Stimulated activated CD4-positive, alpha-beta T cell treated with anti-CD3 and anti-CD28 coated beads, Interleukin-1b, Interleukin-23, amount 100 ng/mL, for 48 hours (primary cell): ENCODE measurements around the gene CGREF1.
"Not testable (repeated sequence)": the region's sequence is repeated elsewhere in the genome, so short reads cannot be mapped to it uniquely, and the experiment has no call there.

Experiments used
- DNase-seq: peaks from one replicate; pipeline ENCODE4 v3.0.0-alpha.2; 2020

Gene CGREF1

DNA sequence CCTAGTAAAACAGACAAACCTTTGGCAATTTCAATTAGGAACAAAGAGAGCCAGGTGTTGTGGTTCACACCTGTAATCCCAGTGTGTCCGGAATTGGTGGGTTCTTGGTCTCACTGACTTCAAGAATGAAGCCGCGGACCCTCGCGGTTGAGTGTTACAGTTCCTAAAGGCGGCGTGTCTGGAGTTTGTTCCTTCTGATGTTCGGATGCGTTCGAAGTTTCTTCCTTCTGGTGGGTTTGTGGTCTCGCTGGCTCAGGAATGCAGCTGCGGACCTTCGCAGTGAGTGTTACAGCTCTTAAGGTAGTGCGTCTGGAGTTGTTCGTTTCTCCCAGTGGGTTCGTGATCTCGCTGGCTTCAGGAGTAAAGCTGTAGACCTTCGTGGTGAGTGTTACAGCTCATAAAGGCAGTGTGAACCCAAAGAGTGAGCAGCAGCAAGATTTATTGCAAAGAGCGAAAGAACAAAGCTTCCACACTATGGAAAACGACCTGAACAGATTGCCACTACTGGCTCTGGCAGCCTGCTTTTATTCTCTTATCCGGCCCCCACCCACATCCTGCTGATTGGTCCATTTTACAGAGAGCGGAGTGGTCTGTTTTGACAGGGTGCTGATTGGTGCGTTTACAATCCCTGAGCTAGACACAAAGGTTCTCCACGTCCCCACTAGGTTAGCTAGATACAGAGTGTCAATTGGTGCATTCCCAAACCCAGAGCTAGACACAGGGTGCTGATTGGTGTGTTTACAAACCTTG is 8.2 kb downstream of the CGREF1 start:
- DNase-seq = not testable (repeated sequence)

DNA sequence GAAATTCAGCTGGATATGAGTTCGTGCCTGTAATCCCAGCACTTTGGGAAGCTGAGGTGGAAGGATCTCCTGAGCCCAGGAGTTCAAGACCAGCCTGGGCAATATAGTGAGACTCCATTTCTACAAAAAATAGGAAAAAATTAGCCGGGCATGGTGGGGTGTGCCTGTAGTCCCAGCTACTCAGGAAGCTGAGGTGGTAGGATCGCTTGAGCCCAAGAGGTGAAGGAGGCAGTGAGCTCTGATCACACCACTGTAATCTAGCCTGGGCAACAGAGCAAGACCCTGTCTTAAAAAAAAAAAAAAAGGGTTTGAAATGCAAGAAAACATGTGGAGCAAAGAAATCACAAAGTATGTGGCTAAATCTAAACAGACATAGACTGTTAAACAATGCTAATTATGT is 9.8 kb downstream of the CGREF1 start:
- DNase-seq = no peak

DNA sequence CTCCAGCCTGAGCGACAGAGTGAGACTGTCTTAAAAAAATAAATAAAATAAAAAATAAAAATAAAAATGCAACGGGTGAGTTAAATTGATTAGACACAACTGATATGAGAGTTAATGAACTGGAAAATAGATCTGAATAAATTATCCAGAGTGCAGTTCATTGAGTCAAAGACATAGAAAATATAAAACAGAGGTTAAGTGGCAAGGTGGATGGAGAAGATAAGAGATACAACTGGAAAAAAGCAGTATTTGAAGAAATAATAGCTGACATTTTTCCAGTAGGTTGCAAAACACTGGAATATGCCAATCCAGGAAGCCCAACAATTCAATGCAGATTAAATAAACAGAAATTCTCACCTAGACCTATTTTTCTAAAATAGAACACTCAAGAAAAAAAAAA is 10.7 kb downstream of the CGREF1 start:
- DNase-seq = no peak

DNA sequence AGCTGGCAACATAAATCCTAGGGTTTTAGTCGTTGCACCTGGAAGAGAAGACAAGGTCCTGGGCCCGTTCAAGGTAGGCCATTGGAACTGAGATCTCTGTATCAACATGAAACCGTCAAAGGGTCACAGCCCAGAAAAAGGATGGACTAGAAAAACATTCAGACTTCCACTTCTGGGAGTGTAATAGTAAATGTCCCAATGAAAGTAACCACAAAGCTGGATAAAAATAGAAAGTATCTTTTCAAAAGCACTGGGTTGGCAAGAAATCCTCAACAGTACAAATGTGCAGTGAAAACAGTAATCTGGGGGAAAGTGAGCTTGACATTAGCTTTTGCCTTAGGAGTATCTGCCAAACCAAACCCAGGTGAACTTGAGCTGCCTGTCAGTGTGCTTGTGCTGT is 12.9 kb downstream of the CGREF1 start:
- DNase-seq = no peak

DNA sequence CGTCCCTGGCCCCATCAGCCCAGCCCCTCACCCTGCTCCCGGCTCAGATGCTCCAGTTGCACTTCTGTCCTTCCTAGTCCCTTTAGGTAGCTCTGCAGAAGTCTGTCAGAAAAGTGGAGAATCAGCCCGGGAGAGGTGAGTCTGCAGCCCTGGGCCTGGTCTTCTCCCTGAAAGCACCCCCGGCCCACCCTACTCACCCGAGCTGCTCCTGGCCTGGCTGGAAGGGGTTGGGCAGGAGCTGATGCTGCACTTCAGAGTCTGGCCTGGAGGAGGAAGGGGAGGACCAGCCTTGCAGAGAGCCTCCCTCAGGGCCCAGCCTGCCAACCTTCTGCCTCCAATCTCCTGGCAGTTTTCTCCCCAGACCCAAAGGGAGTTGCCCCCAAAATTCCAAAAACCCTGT is 16.6 kb downstream of the CGREF1 start:
- no peak for DNase-seq

DNA sequence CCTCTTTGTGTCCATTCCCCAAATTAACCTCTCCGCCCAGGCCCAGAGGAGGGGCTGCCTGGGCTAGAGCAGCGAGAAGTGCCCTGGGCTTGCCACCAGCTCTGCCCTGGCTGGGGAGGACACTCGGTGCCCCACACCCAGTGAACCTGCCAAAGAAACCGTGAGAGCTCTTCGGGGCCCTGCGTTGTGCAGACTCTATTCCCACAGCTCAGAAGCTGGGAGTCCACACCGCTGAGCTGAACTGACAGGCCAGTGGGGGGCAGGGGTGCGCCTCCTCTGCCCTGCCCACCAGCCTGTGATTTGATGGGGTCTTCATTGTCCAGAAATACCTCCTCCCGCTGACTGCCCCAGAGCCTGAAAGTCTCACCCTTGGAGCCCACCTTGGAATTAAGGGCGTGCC is 18.9 kb downstream of the CGREF1 start:
- no peak for DNase-seq

DNA sequence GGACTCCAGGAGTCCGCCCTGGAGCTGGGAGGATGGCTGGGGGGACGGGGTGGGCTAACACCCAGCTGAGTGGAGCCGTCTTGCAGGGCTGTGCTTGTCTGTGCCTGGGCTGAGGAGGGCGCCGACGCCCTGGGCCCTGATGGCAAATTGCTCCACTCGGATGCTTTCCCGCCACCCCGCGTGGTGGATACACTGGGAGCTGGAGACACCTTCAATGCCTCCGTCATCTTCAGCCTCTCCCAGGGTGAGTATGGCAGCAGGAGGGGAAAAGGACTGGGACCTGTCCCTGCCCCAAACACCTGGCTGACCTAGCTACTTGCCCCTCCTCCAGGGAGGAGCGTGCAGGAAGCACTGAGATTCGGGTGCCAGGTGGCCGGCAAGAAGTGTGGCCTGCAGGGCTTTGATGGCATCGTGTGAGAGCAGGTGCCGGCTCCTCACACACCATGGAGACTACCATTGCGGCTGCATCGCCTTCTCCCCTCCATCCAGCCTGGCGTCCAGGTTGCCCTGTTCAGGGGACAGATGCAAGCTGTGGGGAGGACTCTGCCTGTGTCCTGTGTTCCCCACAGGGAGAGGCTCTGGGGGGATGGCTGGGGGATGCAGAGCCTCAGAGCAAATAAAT is 19.5 kb downstream of the CGREF1 start:
- DNase-seq = no peak

DNA sequence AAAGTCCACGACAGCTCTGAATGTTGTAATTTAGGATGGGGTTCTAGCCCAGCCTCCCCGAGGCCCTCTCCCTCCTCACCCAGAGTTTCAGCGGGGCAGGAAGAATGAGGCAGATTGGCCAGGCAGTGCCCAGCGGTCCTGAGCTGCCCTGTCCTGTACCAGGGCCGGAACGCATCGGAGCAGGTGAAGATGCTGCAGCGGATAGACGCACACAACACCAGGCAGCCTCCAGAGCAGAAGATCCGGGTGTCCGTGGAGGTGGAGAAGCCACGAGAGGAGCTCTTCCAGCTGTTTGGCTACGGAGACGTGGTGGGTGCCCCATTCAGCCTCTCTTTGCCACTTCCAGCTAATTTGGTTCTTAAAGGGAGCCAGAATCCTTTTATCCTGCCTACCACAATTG is 21.6 kb downstream of the CGREF1 start:
- DNase-seq = no peak

DNA sequence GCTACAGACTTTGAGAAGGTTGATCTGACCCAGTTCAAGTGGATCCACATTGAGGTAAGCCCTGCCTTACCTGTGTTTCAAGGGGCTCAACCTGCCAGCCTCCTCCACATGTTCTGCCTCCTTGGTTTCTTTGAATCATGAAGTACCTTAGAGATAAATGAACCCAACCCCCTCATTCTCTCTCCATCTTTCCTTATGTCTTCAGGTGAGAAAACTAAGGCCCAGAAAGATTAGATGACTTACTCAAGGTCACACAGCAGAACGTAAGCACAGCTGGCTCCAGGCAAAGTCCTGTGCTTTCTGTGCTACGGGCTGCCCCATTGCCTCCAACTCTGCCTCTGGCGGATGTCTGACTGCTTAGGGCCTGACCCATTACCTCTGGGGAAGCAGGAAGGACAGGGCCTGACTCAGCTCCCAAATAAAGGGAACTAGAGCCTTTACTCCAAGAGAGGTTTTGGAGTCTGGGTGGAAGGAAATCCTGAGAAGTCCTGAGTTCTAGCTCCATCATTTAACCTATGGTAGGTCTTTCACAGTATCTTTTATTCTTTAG is 22.1 kb downstream of the CGREF1 start:
- no peak for DNase-seq

DNA sequence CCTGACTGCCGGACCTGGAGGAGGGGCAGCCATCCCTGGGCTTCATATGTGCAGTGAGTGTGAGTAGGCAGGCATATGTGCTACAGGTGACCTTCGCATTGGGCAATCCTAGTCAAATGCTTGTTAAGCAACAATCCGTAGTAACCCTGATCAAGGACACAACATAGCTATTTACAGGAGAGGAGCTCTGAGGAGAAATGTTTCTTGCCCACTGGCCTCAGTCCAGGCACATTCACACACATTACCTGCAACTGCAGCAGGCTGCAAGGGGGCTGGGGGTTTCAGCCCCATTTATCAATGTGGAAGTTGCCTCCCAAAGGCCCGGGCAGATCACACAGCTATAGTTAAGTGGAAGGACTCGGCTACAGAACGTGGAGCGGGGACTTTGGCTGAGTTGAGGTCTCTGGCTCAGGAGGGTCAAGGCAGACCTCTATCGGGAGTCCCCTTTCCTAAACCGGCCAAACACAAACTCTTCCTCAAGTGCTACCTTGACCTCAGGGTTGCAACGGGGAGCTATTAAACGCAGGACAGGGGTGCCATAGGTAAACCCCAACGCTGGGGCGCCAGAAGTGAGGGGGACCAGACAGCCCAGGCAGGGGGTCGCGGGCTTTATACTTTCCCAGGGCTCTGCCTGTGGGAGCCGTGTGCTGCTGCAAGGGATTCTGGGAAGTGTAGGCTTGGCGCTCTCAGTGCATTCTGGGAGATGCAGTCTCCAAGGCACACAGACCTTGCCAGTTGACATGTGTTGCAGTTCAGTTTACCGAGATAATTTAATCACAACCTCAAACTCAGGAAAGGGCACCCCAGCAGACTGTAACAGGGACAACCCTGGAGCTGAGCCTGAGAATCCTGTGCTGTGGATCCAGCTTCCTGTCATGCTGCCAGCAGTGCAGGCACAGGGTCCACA is 22.9 kb downstream of the CGREF1 start:
- DNase-seq = peak; percentile 36

DNA sequence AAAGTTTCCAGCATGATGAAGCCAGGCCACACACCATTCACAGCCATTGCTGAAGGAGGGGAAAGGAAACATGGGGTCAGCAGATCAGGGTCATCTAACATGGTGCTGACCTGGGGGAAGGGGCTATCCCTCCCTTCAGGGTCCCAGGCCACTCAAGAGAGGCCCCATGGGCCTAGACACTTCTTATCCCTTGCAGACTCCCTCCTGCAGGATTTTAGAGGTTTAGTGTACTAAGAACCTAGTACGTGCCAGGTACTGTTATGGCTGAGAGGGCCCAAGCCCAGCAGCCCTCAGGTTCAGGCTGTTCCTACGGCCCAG is 23.5 kb downstream of the CGREF1 start:
- DNase-seq = no peak

DNA sequence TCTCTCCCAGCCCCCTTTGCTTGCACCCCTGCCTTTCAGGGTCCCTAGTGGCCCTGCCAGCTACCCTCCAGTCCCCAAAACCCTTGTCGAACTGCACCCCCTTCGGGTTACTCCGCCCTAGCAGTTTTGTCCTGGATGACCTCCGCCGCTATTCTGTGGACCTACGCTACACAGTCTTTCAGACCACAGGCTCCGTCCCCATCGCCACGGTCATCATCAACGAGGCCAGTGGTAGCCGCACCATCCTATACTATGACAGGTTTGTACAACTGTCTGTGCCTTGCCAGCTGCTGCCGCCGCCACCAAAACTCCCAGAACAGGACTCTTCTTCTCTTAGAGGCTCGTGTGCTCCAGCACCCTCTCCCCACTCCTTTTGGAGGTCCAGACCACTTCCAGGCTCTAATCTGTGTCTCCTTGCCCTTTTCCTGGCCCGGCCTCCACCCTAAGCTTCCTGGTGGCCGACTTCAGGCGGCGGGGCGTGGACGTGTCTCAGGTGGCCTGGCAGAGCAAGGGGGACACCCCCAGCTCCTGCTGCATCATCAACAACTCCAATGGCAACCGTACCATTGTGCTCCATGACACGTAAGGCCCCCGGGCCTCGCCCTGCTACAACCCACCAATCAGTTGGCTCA is 24.5 kb downstream of the CGREF1 start:
- DNase-seq = no peak

DNA sequence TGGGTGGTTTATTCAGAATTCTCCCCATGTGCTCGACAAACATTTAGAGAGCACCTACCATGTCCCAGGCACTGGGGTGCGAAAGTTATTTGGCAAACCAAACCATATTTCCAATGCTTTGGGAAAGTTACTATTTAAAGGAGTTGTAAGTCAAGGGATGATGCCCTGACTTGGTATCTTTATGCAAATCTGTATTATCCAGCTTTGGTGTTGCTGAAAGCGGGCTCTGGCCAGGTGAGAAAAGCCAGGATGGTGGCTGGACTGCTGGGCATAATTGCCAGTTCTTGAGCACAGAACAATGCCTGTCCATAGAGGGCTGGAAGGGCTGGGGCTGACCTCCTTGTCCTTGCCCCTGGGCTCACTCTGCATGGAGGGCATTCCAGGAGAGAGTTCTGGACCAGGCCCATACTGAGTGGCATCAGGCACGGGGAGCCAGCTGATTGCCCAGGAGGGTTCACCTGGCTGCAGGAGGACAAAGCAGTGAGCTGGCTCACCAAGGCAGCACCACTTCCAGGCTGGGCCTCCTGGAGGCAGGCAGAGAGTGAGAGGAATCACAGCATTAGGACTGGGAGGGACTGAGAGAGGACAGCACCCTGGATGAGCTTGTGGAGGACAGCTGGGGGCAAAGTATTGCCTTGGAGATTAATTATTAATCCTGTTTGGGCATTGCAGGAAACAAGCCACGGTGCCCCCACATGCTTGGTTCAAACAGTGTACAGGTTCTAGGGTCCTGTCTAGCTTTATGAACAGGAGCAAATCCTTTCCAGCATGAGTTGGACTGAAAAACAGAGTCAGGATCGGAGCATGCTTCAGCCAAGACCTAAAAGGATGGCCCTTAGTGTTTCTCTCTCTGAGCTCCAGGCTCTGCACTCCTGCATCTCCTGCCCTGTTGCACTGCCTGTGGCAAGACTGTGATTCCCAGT is 25.2 kb downstream of the CGREF1 start:
- DNase-seq = no peak

DNA sequence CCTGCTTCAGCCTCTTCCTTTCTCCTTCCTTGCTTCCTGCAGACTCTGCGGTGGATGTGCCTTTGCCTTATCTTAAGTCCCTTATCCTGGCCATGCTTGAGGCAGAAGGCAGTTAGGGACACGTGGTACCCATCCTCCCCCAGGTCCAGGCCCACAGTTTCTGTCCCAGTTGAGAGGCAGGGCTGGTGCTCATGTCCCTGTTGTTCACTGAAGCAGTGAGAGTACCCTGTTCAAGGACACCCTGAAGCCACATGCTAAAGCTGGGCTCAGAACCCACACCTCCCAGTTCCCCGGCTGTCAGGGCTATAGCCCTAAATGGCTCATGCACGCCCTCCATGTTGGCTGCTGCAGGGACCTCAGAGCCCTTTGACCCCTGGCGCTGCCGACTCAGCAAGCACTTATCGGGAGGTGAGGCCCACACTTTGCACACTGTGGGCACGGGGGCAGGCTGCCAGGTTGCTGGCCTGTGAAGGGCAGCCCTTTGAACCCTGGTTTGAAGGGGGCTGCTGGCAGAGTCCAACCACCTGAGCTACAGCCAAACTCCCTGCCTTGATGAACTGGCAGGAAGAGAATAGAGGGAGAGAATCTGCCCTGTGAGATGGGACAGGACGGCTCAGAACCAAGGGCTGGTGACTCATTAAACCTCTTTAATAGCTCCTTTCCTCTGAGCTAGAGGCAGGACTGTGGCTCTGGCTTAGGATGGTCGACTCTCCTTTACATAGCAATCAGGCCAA is 26.1 kb downstream of the CGREF1 start:
- DNase-seq = no peak

DNA sequence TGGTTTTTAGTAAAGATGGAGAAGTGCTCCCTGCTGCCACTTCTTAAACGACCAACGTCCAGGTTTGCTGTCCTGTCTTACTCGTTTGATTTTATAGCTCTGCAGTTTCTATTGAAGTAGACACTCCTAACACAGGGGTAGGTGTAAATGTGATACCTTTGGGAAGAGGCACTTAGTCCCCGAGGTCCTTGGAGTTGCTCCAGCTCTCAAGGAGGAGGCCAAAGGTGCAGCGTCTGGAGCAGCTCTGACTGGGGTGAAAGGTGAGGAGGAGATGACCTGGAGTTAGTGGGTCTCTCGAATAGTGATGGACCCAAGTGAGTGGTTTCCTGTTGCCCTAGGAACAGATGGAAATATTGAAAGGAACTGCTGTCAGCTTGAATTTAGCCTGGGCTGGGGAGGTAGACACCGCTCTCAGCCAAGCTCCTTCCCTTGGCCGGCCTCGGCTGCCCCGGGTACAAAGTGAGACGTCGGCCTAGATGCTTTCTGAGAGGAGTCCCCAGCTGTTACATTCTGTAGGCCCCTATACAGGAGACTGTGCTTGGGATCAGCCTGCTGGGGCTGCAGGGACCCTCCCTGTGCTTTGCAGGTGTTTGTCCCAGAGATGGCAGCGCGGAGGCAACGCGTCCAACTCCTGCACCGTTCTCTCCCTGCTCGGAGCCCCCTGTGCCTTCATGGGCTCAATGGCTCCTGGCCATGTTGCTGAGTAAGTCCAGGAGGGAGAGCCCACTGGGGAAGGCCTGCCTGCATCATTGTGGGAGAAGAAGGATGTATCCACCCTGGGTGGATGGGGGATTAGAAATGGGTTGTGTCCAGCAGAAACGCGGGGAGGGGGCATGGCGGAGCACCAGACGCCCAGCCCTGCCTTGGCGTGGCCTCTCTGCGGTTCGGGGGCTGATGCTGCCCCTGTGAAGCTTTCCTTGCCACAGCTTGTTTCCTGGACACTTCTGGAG is 26.9 kb downstream of the CGREF1 start:
- DNase-seq = no peak

DNA sequence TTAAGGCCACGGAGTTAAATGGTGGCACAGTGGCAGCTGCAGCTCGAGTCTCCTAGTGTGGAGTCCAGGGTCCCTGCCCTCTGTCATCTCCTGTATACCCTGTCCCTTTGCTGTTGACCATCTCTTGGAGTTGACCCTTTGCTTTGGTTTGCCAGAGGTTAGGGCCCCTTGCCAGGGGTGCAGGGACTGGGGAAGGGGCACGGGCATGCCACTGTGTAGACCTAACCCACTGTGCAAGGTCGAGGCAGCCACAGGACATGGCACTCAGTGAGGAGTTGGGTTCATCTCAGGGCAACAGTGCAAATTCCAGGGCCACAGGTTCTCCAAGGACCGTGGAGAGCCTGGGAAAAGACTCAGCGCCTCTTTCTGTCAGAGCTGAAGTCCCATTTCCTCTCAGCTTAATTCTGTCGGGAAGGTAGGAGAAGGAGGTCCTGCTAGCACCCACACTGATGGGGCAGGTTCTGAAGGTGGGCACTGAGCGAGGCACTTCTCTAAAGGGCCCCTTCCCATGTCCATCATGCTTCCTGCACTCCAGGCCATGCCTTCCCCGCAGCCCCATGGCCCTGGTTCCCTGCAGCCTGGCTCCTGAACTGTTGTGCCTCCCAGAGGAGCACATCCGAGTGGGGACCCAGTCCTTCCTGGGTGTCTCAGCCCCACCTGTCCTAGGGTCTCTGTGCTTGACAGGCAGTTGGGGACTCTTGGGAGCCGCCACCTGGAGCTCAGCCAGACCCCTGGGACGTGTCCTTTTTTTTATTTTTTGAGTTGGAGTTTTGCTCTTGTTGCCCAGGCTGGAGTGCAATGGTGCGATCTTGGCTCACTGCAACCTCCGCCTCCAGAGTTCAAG is 29.6 kb downstream of the CGREF1 start:
- no peak for DNase-seq

DNA sequence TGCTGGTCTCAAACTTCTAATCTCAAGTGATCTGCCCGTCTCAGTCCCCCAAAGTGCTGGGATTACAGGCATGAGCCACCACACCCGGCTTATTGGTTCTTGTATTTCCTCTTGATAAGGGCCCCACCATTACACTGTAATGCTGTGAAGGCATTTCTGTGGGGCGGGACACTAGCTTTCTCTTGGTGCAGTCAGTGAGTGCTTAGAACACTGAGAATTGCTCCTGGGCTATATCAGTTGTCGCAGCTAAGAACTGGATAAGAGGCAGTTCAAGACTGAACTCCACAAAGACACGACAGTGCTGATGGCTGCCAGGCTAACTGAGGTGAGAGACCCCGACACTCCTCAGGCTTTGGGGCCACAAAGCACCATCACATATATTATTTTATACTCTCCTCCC is 30.3 kb downstream of the CGREF1 start:
- no peak for DNase-seq

DNA sequence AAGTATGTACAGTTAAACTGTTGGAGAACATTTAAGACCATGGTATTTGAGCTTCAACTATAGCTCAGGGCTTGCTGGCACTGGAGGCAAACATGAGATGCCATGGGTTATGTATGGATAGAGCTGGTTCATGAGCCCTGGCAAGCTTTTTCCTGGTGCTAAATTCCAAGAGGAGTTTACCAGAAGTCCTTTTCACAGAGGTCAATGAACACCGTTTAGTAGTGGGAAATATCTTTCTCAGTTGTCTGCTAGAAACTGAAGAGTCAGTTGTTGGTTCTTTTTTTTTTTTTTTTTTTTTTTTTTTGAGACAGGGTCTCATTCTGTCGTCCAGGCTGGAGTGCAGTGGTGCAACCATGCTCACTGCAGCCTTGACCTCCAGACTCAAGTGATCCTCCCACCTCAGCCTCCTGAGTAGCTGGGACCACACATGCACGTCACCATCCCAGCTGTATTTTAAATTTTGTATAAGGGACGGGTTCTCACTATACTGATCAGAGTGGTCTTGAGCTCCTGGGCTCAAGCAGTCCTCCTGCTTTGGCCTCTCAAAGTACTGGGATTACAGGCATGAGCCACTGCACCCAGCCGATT is 31.0 kb downstream of the CGREF1 start:
- DNase-seq = no peak
